ENCODE results near the gene DAAM1.

The DAAM1 gene

DNA sequence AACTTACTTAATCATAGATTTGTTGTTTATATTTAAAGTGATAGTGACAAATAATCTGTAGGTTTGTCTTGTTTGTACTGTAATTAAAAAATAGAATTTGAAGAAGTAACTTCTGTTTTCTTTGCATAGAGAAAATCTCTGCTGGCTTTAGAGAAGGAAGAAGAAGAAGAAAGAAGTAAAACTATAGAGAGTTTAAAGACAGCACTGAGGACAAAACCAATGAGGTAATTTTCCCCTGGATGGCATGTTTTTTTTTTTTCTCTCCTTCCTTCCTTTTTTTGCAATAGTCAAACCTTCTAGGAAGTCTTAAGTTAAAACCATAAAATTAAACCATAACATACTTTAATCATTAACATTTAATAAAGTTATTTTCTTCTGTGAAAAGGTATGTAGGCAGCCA, 131.9 kb downstream of the DAAM1 start:
- in situ Hi-C loops (cut with HindIII; ENCODE audit: low sequenced_read_pairs): no loop called here
- no peak for DNase-seq (ENCODE audit: low read depth, low spot score)
- no peak for TF ChIP-seq CTCF (IDR thresholded peaks at IDR 0.05; ENCODE audit: low read depth, low read length)
- H3K4me3 ChIP-seq (ENCODE audit: low read depth, low read length): no peak overlapping the region

DNA sequence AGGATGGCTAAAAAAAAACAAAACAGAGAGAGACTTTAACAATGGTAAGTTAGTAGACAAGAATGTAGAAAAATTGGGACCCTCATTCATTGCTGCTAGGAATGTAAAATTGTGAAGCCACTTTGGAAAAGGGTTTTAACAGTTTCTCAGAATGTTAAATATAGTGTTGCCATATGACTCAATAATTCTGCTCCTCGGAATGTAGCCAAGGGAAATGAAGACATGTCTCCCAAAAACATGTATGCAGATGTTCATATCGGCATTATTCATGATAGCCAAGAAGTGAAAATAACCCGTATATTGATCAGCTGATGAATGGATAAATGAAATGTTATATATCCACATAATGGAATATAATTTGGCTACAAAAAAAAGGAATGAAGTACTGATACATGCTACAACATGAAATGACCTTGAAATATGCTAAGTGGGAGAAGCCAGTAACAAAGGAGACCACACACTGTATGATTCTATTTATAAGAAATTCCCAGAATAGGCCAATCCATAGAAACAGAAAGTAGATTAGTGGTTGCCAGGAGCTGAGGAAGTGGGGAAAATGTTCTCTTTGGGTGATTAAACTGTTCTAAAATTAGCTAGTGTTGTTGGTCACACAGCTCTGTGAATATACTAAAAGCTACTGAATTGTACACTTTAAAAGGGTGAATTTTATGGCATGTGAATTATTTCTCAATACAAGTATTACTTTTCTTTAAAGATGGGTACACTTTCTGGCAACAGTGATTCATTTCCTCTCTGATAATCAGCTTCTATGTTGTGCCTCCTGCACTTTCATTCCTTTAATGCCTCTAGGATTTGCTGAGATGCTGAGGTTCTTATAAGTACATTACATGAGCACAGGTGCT, 132.5 kb downstream of the DAAM1 start:
- no peak for TF ChIP-seq CTCF (IDR thresholded peaks at IDR 0.05; ENCODE audit: low read depth, low read length)
- in situ Hi-C loops (cut with HindIII; ENCODE audit: low sequenced_read_pairs): no loop called here
- H3K4me3 ChIP-seq (ENCODE audit: low read depth, low read length): no peak overlapping the region
- DNase-seq (ENCODE audit: low read depth, low spot score): peak; percentile 78

DNA sequence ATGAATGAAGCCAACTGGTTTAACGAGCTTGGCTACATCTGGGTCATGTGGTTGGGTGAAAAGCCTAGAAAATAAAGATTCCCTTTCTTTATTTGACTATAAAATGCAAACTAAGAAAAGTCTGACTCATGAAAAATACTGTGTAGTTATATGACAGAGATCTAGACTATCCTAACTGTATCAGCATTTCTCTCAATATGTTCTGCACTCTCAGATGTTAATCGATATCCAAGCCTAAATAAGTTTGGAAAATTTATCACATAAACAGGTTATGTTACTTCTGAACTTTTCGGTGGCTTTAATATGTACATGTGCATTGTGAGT, 133.1 kb downstream of the DAAM1 start:
- DNase-seq (ENCODE audit: low read depth, low spot score): no peak
- no peak overlapping the region for H3K4me3 ChIP-seq (ENCODE audit: low read depth, low read length)
- in situ Hi-C loops (cut with HindIII; ENCODE audit: low sequenced_read_pairs): no loop called here
- no peak for TF ChIP-seq CTCF (IDR thresholded peaks at IDR 0.05; ENCODE audit: low read depth, low read length)

- TF ChIP-seq CTCF (IDR thresholded peaks at IDR 0.05; ENCODE audit: low read depth, low read length): no peak
- in situ Hi-C loops (cut with HindIII; ENCODE audit: low sequenced_read_pairs): no loop called here
- DNase-seq (ENCODE audit: low read depth, low spot score): peak; percentile 84
- H3K4me3 ChIP-seq (ENCODE audit: low read depth, low read length): no peak overlapping the region
Observed at GRCh38 chr14:59325906-59326305, 137.4 kb downstream of the DAAM1 start.

DNA sequence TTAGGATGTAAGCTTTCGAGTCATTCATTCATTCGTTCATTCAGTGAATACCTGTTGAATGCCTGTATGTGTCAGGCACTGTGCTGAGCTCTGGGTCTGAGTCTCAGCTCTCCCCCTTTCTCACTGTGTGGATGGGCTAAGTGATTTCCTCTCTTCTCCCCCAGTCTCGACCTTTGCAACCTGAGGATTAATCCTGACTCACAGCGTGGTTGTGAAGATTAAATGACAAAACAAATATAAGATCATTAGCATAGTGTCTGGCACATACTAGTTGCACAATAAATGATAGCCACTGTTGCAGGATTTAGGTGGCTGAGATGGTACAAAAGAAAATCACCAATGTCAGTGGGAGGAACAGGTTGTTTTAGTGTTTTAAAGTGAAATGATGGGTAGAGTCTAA, 140.0 kb downstream of the DAAM1 start:
- no peak for TF ChIP-seq CTCF (IDR thresholded peaks at IDR 0.05; ENCODE audit: low read depth, low read length)
- in situ Hi-C loops (cut with HindIII; ENCODE audit: low sequenced_read_pairs): no loop called here

DNA sequence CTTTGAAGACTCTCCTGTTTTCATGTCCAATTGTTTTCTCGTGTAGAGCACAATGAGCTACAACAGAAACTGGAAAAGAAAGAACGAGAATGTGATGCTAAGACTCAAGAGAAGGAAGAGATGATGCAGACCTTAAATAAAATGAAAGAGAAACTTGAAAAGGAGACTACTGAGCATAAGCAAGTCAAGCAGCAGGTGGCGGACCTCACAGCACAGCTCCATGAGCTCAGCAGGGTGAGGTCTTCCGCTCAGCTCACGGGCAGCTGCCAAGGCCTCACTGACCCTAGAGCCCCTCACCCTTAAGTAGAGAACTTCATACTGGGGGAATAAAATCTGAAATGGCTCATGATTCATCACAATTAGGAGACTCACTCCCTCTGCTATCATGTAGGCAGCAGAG, 142.0 kb downstream of the DAAM1 start:
- H3K4me3 ChIP-seq (ENCODE audit: low read depth, low read length): no peak overlapping the region
- DNase-seq (ENCODE audit: low read depth, low spot score): peak; percentile 61
- in situ Hi-C loops (cut with HindIII; ENCODE audit: low sequenced_read_pairs): no loop called here
- TF ChIP-seq CTCF (IDR thresholded peaks at IDR 0.05; ENCODE audit: low read depth, low read length): no peak

More for the DNA sequence above, 140.0 kb downstream of the DAAM1 start:
- DNase-seq (ENCODE audit: low read depth, low spot score): no peak
- H3K4me3 ChIP-seq (ENCODE audit: low read depth, low read length): no peak overlapping the region
